Esophagus muscularis mucosa (tissue), 4 donors: ENCODE results near the gene S1PR1. TPM values are rescaled to one million over a fixed set of nuclear protein-coding genes. Genes with fewer than 3 reads are reported as not detected.

ENCODE experiments used
- DNase-seq: peaks from one replicate; pipeline ENCODE4 v3.0.0-alpha.2; 2017; ENCODE audit errors: extremely low spot score
- H3K27ac ChIP-seq, 4 donors: fragments of 200-600 bp; sonication (generic); replicated peaks in 1 of 4; 1 replicate in 3 of 4; 2 replicates in 1 of 4; pipeline ENCODE4 v1.5.1; 2016 to 2019; ENCODE audit warnings: mild to moderate bottlenecking in 1 of 4
- H3K27me3 ChIP-seq, 4 donors: fragments of 200-600 bp; sonication (generic); one replicate each; pipeline versions ENCODE4 v1.5.1 to v1.6.0; 2016 to 2019
- H3K36me3 ChIP-seq, 4 donors: fragments of 200-600 bp; sonication (generic); one replicate each; pipeline ENCODE4 v1.5.1; 2016 to 2019
- H3K4me1 ChIP-seq, 4 donors: fragments of 200-600 bp; sonication (generic); one replicate each; pipeline ENCODE4 v1.5.1; 2016 to 2019
- H3K4me3 ChIP-seq, 4 donors: fragments of 200-600 bp; sonication (generic); 1 replicate in 2 of 4; 2 replicates in 2 of 4; pipeline ENCODE4 v1.5.1; 2016 to 2019; ENCODE audit warnings: mild to moderate bottlenecking in 4 of 4, moderate library complexity in 1 of 4
- H3K9me3 ChIP-seq, 4 donors: fragments of 200-600 bp; sonication (generic); 1 replicate in 3 of 4; 2 replicates in 1 of 4; pipeline ENCODE4 v1.5.1; 2016 to 2019
- EP300 ChIP-seq: sonication (generic); formaldehyde crosslinking; IDR thresholded peaks from one replicate; pipeline ENCODE4 v1.6.1; 2017; ENCODE audit warnings: antibody characterized with exemption
- POLR2A ChIP-seq: fragments of 450-650 bp; IDR thresholded peaks from one replicate; pipeline ENCODE4 v1.6.1; 2017; ENCODE audit warnings: antibody characterized with exemption, moderate library complexity, mild to moderate bottlenecking, low read depth
- POLR2AphosphoS5 ChIP-seq, 2 donors: sonication (generic); formaldehyde crosslinking; IDR thresholded peaks; one replicate each; pipeline ENCODE4 v1.6.1; 2017; ENCODE audit warnings: antibody characterized with exemption in 2 of 2
- WGBS: methylation state at CpG from one replicate; pipeline ENCODE4 v1.1.5; 2018; 5-methylcytosine and 5-hydroxymethylcytosine counted together
- intact Hi-C: fragments of 100-400 bp; cut with DNase I; formaldehyde crosslinking; loops from one replicate; pipeline ENCODE4 v1.15.1; 2023
- total RNA-seq, 4 donors: library from RNA; depleted of rRNA; stranded (reverse); fragments of >200 nt; gene quantifications; one replicate each; pipeline versions ENCODE4 v1.1.0 to v1.2.1, GENCODE V29; 2016
- TF ChIP-seq, protein P1 (sequence below), 3 experiments: fragments of 200-600 bp in 2 of 3; fragments of 450-650 bp in 1 of 3; sonication (generic) in 2 of 3; IDR thresholded peaks; one replicate each; pipeline ENCODE4 v1.5.1; 2017 to 2019; ENCODE audit warnings: antibody characterized with exemption in 3 of 3, mild to moderate bottlenecking in 2 of 3, moderate library complexity in 1 of 3

The S1PR1 gene
- total RNA-seq, 4 donors from 2014 or later: 17.9 to 98.5 (median 77.4) TPM

DNA sequence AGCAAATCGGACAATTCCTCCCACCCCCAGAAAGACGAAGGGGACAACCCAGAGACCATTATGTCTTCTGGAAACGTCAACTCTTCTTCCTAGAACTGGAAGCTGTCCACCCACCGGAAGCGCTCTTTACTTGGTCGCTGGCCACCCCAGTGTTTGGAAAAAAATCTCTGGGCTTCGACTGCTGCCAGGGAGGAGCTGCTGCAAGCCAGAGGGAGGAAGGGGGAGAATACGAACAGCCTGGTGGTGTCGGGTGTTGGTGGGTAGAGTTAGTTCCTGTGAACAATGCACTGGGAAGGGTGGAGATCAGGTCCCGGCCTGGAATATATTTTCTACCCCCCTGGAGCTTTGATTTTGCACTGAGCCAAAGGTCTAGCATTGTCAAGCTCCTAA lies 3.2 kb downstream of the S1PR1 start:
- H3K9me3 ChIP-seq: no peaks in the 10 kb centered on the region
- H3K4me1 ChIP-seq: peaks cover 22 to 35% (median 29%) of the 10 kb centered on the region in 4 donors
- H3K36me3 ChIP-seq: peaks cover 0 to 44% (median 14%) of the 10 kb centered on the region in 4 donors
- intact Hi-C loops: no loop called here
- 76% methylated on average over 10 of the region's 10 CpGs for WGBS
- DNase-seq: no peak
- peak overlapping the region; percentile 82 to 87 (median 84) for H3K27ac ChIP-seq
- peaks cover 0 to 3% (median 0%) of the 10 kb centered on the region in 4 donors for H3K27me3 ChIP-seq
- TF ChIP-seq, protein P1, sequence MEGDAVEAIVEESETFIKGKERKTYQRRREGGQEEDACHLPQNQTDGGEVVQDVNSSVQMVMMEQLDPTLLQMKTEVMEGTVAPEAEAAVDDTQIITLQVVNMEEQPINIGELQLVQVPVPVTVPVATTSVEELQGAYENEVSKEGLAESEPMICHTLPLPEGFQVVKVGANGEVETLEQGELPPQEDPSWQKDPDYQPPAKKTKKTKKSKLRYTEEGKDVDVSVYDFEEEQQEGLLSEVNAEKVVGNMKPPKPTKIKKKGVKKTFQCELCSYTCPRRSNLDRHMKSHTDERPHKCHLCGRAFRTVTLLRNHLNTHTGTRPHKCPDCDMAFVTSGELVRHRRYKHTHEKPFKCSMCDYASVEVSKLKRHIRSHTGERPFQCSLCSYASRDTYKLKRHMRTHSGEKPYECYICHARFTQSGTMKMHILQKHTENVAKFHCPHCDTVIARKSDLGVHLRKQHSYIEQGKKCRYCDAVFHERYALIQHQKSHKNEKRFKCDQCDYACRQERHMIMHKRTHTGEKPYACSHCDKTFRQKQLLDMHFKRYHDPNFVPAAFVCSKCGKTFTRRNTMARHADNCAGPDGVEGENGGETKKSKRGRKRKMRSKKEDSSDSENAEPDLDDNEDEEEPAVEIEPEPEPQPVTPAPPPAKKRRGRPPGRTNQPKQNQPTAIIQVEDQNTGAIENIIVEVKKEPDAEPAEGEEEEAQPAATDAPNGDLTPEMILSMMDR (IDR thresholded peaks at IDR 0.05): no peak
- TF ChIP-seq POLR2A (no peak), EP300 (no peak), POLR2AphosphoS5 (IDR thresholded peaks at IDR 0.05) (peak in 1 of 2 donors; percentile 44)
- H3K4me3 ChIP-seq: peak overlapping the region; percentile 65 to 85 (median 71)

DNA sequence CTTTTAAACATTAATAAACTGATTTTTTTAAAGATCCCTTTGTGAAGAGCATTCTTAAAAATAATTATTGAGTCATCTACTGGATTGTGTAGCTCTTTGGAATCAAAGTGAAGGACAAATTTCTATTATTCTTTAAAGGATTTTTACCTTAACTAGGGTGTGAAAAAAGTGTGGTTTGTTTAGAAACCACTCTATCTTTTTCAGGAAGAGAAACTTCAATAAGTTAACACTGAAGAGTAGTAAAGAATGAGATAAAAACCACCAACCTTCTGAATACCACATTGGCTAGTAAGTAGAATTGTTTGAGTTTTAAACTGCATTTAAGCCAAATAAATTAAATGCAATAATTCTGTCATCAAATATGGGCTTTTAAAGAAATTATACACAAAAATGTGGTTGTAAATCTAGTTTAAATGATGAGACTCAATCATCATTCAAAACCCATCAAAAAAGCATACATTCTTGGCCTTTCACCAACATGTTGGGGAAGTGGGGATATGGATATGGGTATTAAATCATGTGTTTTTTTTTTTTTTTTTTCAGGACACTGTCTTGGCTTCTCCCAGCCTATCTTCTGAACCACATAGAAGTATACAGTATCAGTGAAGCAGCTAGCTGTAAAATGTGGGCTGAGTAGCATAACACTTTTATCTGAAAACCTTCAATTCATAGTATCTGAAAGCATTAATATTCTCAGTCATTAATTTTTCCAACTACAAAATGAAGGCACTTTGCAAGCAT lies 4.8 kb downstream of the S1PR1 start:
- intact Hi-C loops: no loop called here
- Histone ChIP-seq H3K36me3 (peaks cover 0 to 44% (median 14%) of the 10 kb centered on the region in 4 donors), H3K4me3 (peak overlapping the region in 1 of 4 donors; percentile 71), H3K27ac (peak overlapping the region in 3 of 4 donors; percentile 38 to 82 (median 48)), H3K27me3 (peaks cover 0 to 3% (median 0%) of the 10 kb centered on the region in 4 donors), H3K9me3 (no peaks in the 10 kb centered on the region), H3K4me1 (peaks cover 15 to 25% (median 19%) of the 10 kb centered on the region in 4 donors)
- no peak for TF ChIP-seq POLR2A
- no peak for DNase-seq

DNA sequence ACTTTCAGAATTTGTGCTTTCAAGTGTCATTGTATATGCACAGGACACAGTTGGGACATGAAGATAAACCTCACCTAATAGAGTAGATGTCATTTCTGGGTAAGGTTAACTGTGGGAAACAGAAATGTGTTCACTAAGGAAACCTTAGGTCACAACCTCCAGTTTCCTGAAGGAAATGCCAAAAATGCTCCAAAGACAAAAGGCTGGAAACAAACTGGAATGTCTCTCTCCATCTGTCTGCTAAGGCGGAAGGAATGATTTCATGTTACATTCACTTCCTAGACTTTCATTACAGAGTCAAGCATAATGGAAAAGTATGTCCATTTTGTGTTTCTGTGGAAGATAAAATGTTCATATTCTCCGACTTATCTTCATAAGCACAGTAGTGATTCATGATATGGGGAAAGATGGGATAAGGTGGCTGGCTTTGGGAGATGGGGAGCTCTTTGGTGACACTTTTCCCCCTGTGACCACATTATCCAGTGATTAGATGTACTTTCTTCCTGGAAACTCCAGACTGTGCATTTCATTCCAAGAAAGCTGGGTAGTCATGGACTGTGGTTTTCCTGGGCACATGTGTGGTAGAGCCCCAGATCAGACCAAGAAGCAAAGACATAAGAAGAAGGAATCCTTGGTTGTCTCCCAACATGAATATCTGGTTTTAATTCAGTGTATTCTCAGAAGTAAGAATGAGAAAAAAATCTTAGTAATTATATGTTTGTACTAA lies 5.7 kb downstream of the S1PR1 start:
- intact Hi-C loops: no loop called here
- H3K27ac ChIP-seq: peak overlapping the region in 3 of 4 donors; percentile 24 to 48 (median 28)

DNA sequence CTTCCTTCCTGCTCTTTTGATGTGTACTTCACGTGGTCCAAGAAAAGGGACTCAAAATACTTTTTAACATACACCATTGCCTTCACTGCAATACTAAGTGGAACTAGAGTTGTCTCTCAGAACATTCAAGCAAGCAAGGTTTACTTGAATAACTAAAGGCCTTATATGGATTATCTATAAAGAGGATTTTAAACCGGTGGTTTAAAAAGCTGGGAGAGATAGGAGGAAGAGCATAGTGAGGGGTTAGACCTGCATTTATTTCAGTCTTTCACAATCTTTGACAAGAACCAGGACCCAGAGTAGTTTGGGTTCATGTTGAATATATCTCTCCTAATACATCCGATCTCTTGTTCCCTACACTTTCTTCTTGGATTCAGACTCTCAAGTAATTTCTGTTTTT lies 6.9 kb downstream of the S1PR1 start:
- H3K4me1 ChIP-seq: peaks cover 0 to 6% (median 3%) of the 10 kb centered on the region in 4 donors
- intact Hi-C loops: no loop called here
- H3K36me3 ChIP-seq: peaks cover 0 to 43% (median 14%) of the 10 kb centered on the region in 4 donors
- DNase-seq: no peak
- H3K4me3 ChIP-seq: no peak overlapping the region
- TF ChIP-seq, protein P1 (IDR thresholded peaks at IDR 0.05): no peak
- no peak for TF ChIP-seq EP300
- TF ChIP-seq POLR2A: no peak
- 62% methylated on average over 3 of the region's 3 CpGs for WGBS
- H3K27ac ChIP-seq: no peak overlapping the region
- no peaks in the 10 kb centered on the region for H3K9me3 ChIP-seq
- H3K27me3 ChIP-seq: no peaks in the 10 kb centered on the region

More for the DNA sequence above, 5.7 kb downstream of the S1PR1 start:
- WGBS: 78% methylated on average over 2 of the region's 2 CpGs
- Histone ChIP-seq H3K4me1 (peaks cover 12 to 17% (median 15%) of the 10 kb centered on the region in 4 donors), H3K4me3 (no peak overlapping the region), H3K27me3 (no peaks in the 10 kb centered on the region), H3K9me3 (no peaks in the 10 kb centered on the region), H3K36me3 (peaks cover 0 to 44% (median 14%) of the 10 kb centered on the region in 4 donors)
- DNase-seq: no peak
- no peak for TF ChIP-seq EP300
- TF ChIP-seq POLR2AphosphoS5 (IDR thresholded peaks at IDR 0.05): peak; percentile 35 to 66

DNA sequence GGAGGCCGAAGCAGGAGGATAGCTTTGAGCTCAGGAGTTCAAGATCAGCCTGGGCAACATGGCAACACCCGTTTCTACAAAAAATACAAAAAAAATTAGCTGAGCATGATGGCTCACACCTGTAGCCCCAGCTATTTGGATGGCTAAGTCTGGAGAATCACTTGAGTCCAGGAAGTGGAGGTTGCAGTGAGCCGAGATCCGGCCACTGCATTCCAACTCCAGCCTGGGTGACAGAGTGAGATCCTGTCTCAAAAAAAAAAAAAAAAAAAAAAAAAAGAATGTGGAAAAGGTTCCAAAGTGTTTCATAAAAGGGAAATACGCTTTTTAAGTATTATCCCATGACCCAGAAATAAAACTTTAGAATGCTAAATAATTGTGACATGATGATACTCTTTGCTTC lies 8.0 kb downstream of the S1PR1 start:
- intact Hi-C loops: no loop called here
- Histone ChIP-seq H3K27me3 (no peaks in the 10 kb centered on the region), H3K4me1 (peaks cover 0 to 5% (median 0%) of the 10 kb centered on the region in 4 donors), H3K27ac (no peak overlapping the region), H3K9me3 (no peaks in the 10 kb centered on the region), H3K4me3 (no peak overlapping the region), H3K36me3 (peaks cover 0 to 32% (median 6%) of the 10 kb centered on the region in 4 donors)
- DNase-seq: no peak
- TF ChIP-seq POLR2A: no peak
- no peak for TF ChIP-seq POLR2AphosphoS5 (IDR thresholded peaks at IDR 0.05)
- TF ChIP-seq EP300: no peak
- TF ChIP-seq, protein P1 (IDR thresholded peaks at IDR 0.05): no peak
- WGBS: 60% methylated on average over 5 of the region's 5 CpGs
